Smooth muscle cell (in vitro differentiated cells): Measurements from ENCODE around the gene TGM4. TPM values are rescaled to one million over a fixed set of nuclear protein-coding genes. Genes with fewer than 3 reads are reported as not detected.

Experiments
- DNase-seq: peaks from one replicate; lab custom pipeline; 2025; ENCODE audit not compliant: unreplicated experiment; lab: John Stamatoyannopoulos, UW
- H2AFZ ChIP-seq: fragments of 200-600 bp; sonication (generic); 2 replicates; pipeline ENCODE4 v1.6.0; 2016; ENCODE audit warnings: antibody characterized with exemption, low read depth, mild to moderate bottlenecking
- H3F3A ChIP-seq: fragments of 200-600 bp; sonication (generic); 2 replicates; pipeline ENCODE4 v1.6.0; 2017; ENCODE audit warnings: antibody characterized with exemption, low read depth
- H3K27ac ChIP-seq: fragments of 200-600 bp; sonication (generic); 2 replicates; pipeline ENCODE4 v1.5.1; 2016; ENCODE audit warnings: low read depth, mild to moderate bottlenecking
- H3K27me3 ChIP-seq: fragments of 200-600 bp; sonication (generic); 2 replicates; pipeline ENCODE4 v1.6.1; 2016; ENCODE audit warnings: low read depth, mild to moderate bottlenecking
- H3K36me3 ChIP-seq: fragments of 200-600 bp; sonication (generic); 2 replicates; pipeline ENCODE4 v1.5.1; 2016; ENCODE audit warnings: low read depth
- H3K4me1 ChIP-seq: fragments of 200-600 bp; sonication (generic); 2 replicates; pipeline ENCODE4 v1.5.1; 2016; ENCODE audit warnings: low read depth
- H3K4me2 ChIP-seq: fragments of 200-600 bp; sonication (generic); 2 replicates; pipeline ENCODE4 v1.6.0; 2016; ENCODE audit warnings: mild to moderate bottlenecking
- H3K4me3 ChIP-seq: fragments of 200-600 bp; sonication (generic); 2 replicates; pipeline ENCODE4 v1.5.1; 2016; ENCODE audit warnings: mild to moderate bottlenecking
- H3K79me2 ChIP-seq: fragments of 200-600 bp; sonication (generic); 2 replicates; pipeline ENCODE4 v1.6.0; 2016; ENCODE audit warnings: low read depth, mild to moderate bottlenecking
- H3K9ac ChIP-seq: fragments of 200-600 bp; sonication (generic); 2 replicates; pipeline ENCODE4 v1.6.0; 2016; ENCODE audit warnings: low read depth
- H3K9me3 ChIP-seq: fragments of 200-600 bp; sonication (generic); replicated peaks from 2 replicates; pipeline ENCODE4 v1.5.1; 2016; ENCODE audit warnings: low read depth
- H4K20me1 ChIP-seq: fragments of 200-600 bp; sonication (generic); 2 replicates; pipeline ENCODE4 v1.6.0; 2016; ENCODE audit warnings: low read depth
- WGBS: methylation state at CpG from one replicate; pipeline ENCODE4 v1.1.7; 2016; ENCODE audit warnings: low lambda C conversion rate; 5-methylcytosine and 5-hydroxymethylcytosine counted together
- polyA plus RNA-seq: library from polyadenylated mRNA; unstranded; fragments of >200 nt; fragmentation: Nextera tagmentation; extraction: Ambion mirVana; gene quantifications from 2 replicates; pipeline ENCODE4 v1.2.1, GENCODE V29; 2016
- total RNA-seq: library from RNA; depleted of rRNA; stranded (reverse); fragments of >200 nt; gene quantifications from 2 replicates; pipeline ENCODE4 v1.2.3, GENCODE V29; 2014
- TF ChIP-seq, protein P1 (sequence below): fragments of 200-600 bp; sonication (generic); IDR thresholded peaks from 2 replicates; pipeline ENCODE4 v1.5.1; 2017; ENCODE audit warnings: borderline replicate concordance, mild to moderate bottlenecking, antibody characterized with exemption; ENCODE audit not compliant: insufficient read depth, poor library complexity, severe bottlenecking

Gene TGM4
- total and polyA plus RNA-seq, 2 experiments from 2014 or later: not detected

DNA sequence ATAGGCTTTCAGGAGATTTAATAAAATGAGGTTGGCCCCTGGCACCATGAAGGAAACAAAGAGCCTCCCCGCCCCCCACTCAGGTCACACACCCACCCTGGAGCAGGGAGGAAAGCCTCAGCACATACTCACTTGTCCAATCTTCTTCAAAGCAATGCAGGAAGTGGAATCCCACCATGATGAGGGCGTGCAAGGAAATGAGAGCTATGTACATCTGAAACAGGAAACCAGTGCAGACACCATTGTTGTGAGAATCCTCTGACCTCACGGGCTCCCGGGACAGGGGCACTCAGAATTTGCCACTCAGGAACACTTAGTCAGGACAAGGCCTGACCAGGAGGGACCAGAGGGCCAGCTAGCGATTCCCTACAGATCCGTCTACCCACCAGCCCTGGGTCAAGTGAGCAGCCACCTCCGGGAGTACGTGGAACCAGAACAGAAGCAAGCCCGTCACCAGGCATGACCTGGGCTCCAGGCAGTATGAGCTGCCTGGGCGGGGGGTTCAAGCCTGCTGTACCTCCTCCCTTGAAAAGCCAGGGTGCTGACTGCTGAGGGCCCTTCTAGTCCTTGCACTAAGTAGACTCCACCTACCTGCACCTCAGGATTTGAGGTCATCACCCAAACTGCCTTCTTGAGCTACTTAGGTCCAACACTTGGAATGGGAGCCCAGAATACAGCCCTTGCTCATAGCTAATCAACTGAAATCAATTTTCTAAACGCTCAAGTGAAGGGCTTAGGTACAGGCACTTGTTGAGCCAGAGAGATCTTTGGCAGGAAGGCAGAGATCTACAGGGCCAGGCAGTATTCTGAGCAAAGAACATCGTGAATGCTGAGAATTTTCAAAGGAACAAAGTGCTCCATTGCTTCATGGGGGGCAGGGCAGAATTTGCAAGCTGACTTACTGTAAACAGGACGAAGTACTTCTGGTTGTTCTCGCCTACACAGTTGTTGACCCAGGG, 58.9 kb downstream of the TGM4 start:
- WGBS: 94% methylated on average over 14 of the region's 14 CpGs
- Histone ChIP-seq H3K27me3 (no peaks in the 10 kb centered on the region), H2AFZ (no peak overlapping the region), H3K4me1 (peaks cover 6% of the 10 kb centered on the region), H3F3A (no peaks in the 10 kb centered on the region), H3K4me3 (no peak overlapping the region), H3K9me3 (no peaks in the 10 kb centered on the region), H3K9ac (no peak overlapping the region), H4K20me1 (peaks cover 8% of the 10 kb centered on the region), H3K79me2 (no peaks in the 10 kb centered on the region), H3K27ac (no peak overlapping the region), H3K4me2 (no peak overlapping the region), H3K36me3 (no peaks in the 10 kb centered on the region)
- TF ChIP-seq, protein P1, sequence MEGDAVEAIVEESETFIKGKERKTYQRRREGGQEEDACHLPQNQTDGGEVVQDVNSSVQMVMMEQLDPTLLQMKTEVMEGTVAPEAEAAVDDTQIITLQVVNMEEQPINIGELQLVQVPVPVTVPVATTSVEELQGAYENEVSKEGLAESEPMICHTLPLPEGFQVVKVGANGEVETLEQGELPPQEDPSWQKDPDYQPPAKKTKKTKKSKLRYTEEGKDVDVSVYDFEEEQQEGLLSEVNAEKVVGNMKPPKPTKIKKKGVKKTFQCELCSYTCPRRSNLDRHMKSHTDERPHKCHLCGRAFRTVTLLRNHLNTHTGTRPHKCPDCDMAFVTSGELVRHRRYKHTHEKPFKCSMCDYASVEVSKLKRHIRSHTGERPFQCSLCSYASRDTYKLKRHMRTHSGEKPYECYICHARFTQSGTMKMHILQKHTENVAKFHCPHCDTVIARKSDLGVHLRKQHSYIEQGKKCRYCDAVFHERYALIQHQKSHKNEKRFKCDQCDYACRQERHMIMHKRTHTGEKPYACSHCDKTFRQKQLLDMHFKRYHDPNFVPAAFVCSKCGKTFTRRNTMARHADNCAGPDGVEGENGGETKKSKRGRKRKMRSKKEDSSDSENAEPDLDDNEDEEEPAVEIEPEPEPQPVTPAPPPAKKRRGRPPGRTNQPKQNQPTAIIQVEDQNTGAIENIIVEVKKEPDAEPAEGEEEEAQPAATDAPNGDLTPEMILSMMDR: no peak
- DNase-seq: no peak

DNA sequence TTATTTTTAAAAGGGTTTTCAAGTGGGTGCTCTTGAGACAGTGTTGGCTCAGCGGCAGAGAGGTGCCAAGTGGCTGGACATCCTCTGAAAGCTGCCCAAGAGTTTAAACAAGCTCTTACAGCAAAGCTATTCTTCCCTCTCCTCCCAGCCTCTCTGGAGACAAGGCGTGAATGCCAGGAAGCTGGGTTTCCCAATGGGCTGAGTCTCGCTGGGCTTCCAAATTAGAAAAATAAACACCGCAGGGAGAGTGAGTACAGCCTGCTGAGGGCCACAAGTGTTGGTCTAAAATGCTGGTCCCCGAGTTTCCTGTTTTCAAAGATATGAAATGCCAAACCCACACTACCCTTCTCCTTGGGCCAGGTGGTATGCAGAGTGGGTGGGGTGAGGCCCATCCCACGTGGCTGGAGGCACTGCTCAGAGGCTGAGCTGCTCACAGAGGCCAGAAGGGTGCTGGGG, 65.2 kb downstream of the TGM4 start:
- H3K27ac ChIP-seq: no peak overlapping the region
- no peak overlapping the region for H3K4me3 ChIP-seq
- H3K9me3 ChIP-seq: no peaks in the 10 kb centered on the region
- no peaks in the 10 kb centered on the region for H3F3A ChIP-seq
- H2AFZ ChIP-seq: no peak overlapping the region
- no peaks in the 10 kb centered on the region for H3K79me2 ChIP-seq
- no peaks in the 10 kb centered on the region for H3K4me1 ChIP-seq
- peaks cover 19% of the 10 kb centered on the region for H4K20me1 ChIP-seq
- 93% methylated on average over 6 of the region's 6 CpGs for WGBS
- no peak overlapping the region for H3K9ac ChIP-seq
- DNase-seq: no peak
- no peaks in the 10 kb centered on the region for H3K27me3 ChIP-seq
- TF ChIP-seq, protein P1: no peak
- no peak overlapping the region for H3K4me2 ChIP-seq
- no peaks in the 10 kb centered on the region for H3K36me3 ChIP-seq

DNA sequence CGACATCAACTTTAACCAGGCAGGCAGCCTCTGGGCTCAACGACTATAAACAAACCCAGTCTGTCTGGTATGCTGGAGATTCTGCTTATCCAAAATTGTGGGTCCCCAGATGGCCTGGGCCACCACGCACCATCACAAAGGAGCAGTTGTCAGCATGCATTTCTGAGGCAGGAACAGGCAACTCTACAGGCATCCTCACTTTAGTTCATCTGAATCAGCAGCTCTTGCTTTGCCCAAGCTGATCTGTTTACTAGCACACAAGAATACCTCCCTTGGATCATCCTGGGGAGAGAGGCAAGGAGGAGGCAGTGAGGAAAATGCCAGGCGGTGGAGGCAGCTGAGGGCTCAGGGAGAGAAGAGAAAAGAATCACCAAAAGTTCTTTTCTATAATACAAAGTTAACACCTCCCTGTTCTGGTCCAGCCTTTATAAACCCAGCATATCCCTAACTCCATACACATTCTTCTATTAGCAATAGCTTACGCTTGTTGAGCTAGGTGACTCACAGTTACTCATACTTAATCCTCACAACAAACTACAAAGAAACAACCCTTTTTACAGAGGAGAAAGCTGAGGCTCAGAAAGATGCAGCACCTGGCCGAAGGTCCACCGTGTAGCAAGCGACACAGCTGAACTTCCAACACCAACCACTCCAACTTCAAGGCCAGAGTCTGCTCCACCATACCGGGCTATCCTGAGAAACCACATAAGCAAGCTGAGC, 68.0 kb downstream of the TGM4 start:
- H3K4me1 ChIP-seq: no peaks in the 10 kb centered on the region
- no peak overlapping the region for H2AFZ ChIP-seq
- H4K20me1 ChIP-seq: peaks cover 19% of the 10 kb centered on the region
- DNase-seq: no peak
- H3K9me3 ChIP-seq: no peaks in the 10 kb centered on the region
- H3K4me3 ChIP-seq: no peak overlapping the region
- H3K9ac ChIP-seq: no peak overlapping the region
- no peaks in the 10 kb centered on the region for H3K79me2 ChIP-seq
- no peaks in the 10 kb centered on the region for H3F3A ChIP-seq
- no peaks in the 10 kb centered on the region for H3K27me3 ChIP-seq
- no peak overlapping the region for H3K27ac ChIP-seq
- TF ChIP-seq, protein P1: no peak
- H3K4me2 ChIP-seq: no peak overlapping the region
- no peaks in the 10 kb centered on the region for H3K36me3 ChIP-seq
- 87% methylated on average over 9 of the region's 9 CpGs for WGBS
